GM12874 (cell line): ENCODE data around the gene POLR2L.

ENCODE experiments used
- CTCF ChIP-seq: IDR thresholded peaks from 2 replicates; pipeline ENCODE4 v1.5.1; 2011; ENCODE audit warnings: low read depth, mild to moderate bottlenecking, control low read depth, low read length, moderate library complexity; ENCODE audit not compliant: insufficient read depth

POLR2L gene

GRCh38 chr11:816433-816779, 25.9 kb downstream of the POLR2L start:
- no peak for TF ChIP-seq CTCF

GRCh38 chr11:815675-816432, 26.5 kb downstream of the POLR2L start:
- no peak for TF ChIP-seq CTCF

GRCh38 chr11:813456-814096, 28.8 kb downstream of the POLR2L start:
- TF ChIP-seq CTCF = no peak

DNA sequence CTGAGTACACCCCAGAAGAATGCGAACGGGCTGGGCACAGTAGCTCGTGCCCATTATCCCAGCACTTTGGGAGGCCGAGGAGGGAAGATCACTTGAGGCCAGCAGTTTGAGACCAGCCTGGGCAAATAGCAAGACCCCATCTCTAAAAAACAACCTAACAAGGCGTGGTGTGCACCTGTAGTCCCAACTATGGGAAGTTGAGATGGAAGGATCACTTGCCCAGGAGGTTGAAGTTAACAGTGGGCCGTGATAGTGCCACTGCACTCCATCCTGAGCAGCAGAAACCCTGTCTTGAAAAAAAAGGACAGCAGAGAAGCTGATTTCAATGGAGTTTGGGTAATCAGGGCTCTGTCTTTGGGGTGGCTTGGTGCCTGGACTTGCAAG, 29.3 kb downstream of the POLR2L start:
- TF ChIP-seq CTCF = no peak

DNA sequence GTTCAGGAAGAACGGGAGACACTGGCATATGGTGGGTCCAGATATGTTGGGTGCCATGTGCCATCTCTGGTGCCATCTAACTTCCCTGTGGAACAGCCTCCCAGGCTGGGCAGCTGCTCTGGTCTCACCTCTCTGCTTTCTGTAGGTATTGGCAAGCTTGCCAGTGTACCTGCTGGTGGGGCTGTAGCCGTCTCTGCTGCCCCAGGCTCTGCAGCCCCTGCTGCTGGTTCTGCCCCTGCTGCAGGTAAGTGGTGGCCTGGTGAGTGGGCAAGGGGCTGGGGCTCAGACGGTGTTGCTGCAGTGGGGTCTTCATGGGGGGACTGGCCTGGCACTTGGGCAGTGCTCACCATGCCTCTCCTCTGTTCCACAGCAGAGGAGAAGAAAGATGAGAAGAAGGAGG, 29.9 kb downstream of the POLR2L start:
- no peak for TF ChIP-seq CTCF

DNA sequence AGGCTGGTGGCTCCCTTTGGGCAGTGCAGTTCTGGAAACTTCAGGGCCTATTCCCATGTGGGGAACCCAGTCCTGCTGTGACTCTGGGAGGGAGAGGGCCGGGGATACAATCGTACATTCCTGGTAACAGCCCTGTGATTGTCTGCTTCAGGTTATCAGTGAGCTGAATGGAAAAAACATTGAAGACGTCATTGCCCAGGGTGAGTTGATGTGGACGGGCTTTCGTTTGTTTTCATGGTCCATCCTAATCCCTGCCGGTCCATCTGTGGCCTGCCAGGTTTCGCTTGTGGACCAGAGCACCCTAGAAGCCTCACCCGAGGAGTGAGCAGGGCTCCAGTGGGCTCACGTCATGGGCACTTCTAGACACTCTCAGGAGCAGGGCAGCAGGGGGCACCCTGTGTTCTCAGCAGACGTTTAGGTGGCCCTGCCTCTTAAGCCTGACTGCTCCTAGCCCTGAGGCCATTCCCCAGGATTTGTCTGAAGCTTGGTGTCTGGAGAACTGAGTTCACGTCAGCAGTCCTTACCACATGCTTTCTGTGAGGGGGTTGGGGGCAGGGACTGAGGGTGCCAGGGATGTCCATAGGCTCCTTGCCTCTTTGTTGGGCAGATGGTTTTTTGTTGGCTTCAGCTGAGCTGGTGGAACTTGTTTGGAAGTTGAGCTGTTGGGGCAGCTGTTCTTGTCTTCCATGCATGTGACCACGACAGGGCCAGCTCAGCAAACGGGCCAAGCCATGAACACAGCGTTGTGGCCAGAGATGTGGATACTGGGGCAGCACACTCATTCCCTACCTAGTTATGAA, 30.7 kb downstream of the POLR2L start:
- no peak for TF ChIP-seq CTCF

DNA sequence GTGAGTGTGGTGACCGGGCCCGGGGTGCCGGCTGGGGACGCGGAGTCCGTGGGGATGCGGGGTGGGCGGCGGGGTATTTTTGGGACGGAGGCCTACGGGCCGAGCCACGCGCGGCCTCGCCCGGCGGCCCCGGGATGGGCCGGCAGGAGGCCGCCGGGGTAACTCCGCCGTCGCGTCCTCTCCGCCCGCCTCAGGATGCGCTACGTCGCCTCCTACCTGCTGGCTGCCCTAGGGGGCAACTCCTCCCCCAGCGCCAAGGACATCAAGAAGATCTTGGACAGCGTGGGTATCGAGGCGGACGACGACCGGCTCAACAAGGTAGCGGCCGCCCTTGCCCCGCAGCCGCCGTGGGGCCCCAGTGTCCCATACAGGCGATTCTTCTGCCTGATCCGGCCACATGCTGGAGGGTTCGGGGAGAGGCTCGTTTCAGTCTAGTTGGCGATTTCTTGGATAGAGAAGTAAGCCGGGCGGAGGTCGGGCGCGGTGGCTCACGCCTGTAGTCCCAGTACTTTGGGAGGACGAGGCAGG, 32.2 kb downstream of the POLR2L start:
- no peak for TF ChIP-seq CTCF
